Coronary artery (tissue), 2 donors: ENCODE measurements around the gene ELK4.

ENCODE experiments used
- DNase-seq: peaks from one replicate; pipeline ENCODE4 v3.0.0-alpha.2; 2017; ENCODE audit warnings: low spot score
- H3K27ac ChIP-seq, 2 donors: fragments of 200-600 bp; sonication (generic); one replicate each; pipeline ENCODE4 v1.5.1; 2016 to 2019
- H3K4me3 ChIP-seq: fragments of 200-600 bp; sonication (generic); 2 replicates; pipeline ENCODE4 v1.5.1; 2016; ENCODE audit warnings: mild to moderate bottlenecking, moderate library complexity
- TF ChIP-seq, protein P1 (sequence below): fragments of 200-600 bp; sonication (generic); IDR thresholded peaks from one replicate; pipeline ENCODE4 v1.5.1; 2019; ENCODE audit warnings: antibody characterized with exemption

ELK4 gene

DNA sequence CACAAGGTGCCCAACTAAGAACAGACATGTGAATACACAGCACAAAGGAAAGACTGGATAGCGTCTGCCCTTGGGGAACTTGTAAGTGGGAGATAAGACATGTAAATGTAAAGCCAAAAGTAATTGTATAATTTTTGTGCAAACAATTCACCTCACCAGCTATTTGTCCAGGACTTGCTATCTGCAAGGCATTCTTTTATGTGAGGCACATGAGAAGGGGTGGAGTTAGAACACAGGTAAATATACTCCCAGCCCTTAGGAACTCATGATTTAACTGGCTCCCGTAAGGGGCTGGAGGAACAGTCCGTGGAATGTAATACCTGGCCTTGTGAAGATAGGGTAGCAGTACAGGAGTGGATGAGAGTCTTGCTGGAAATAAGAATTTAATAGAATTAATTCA lies 66.0 kb downstream of the ELK4 start:
- TF ChIP-seq, protein P1, sequence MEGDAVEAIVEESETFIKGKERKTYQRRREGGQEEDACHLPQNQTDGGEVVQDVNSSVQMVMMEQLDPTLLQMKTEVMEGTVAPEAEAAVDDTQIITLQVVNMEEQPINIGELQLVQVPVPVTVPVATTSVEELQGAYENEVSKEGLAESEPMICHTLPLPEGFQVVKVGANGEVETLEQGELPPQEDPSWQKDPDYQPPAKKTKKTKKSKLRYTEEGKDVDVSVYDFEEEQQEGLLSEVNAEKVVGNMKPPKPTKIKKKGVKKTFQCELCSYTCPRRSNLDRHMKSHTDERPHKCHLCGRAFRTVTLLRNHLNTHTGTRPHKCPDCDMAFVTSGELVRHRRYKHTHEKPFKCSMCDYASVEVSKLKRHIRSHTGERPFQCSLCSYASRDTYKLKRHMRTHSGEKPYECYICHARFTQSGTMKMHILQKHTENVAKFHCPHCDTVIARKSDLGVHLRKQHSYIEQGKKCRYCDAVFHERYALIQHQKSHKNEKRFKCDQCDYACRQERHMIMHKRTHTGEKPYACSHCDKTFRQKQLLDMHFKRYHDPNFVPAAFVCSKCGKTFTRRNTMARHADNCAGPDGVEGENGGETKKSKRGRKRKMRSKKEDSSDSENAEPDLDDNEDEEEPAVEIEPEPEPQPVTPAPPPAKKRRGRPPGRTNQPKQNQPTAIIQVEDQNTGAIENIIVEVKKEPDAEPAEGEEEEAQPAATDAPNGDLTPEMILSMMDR: no peak
- DNase-seq: no peak
- H3K4me3 ChIP-seq: no peak overlapping the region
- H3K27ac ChIP-seq: no peak overlapping the region

DNA sequence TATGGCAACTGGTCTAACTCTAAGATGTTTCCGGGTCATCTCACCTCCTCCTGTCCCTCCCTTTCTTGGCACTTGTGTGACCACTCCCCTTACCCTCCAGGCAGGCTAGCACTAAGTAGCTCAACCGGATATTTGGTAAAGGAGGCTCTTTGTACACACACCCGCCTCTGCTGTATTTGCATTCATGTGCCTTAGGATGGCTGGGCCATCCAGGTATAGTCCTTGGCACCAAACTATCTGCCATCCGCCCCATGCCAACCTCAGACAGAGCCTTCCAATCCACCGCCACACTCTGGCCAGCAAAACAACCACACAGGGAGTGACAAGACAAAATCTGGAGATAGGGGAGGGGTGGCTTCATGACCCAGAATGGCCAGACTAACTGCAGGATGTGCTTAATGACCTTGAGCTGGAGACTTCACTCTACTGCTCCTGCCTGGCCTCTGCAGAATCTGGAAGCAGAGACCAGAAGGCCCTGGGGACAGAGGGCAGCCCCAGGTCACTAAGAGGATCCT lies 67.8 kb downstream of the ELK4 start:
- TF ChIP-seq, protein P1: no peak
- DNase-seq: no peak
- Histone ChIP-seq H3K27ac (no peak overlapping the region), H3K4me3 (no peak overlapping the region)

DNA sequence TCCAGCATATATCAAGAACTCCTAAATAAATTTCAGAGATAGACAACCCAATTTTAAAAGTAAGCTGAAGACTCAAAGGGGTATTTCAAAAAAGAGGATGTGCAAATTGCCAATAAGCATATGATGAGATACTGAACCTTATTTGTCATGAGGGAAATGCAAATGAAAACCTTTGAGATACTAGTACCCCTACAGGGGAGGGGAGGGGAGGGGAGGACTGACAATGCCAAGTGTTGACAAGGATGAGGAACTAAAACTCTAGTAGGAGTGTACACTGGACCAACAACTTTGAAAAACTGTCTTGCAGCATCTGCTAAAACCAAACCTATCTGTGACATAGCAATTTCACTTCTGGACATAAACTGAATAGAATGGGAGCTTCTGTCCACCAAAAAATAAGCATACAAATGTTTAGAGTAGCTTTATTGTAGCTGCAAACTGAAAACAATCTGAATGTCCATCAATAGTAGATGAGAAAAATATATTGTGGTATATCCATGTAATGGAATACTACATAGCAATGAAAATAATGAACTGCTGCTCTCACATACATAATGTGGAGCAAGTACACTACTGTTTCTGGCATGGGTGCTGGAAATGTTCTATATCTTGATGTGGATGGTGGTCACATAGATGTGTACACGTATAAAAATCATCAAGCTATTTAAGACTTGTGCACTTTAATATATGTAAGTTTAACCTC lies 70.2 kb downstream of the ELK4 start:
- TF ChIP-seq, protein P1: no peak
- H3K27ac ChIP-seq: no peak overlapping the region
- DNase-seq: no peak
- H3K4me3 ChIP-seq: no peak overlapping the region
